HG03095 (cell line): ENCODE measurements around the gene HAL.

Experiments used
- ATAC-seq: cut with Tn5 transposase; IDR thresholded peaks from one replicate; pipeline ENCODE4 v1.9.1; 2021; ENCODE audit warnings: moderate library complexity; ENCODE audit not compliant: unreplicated experiment

The HAL gene

DNA sequence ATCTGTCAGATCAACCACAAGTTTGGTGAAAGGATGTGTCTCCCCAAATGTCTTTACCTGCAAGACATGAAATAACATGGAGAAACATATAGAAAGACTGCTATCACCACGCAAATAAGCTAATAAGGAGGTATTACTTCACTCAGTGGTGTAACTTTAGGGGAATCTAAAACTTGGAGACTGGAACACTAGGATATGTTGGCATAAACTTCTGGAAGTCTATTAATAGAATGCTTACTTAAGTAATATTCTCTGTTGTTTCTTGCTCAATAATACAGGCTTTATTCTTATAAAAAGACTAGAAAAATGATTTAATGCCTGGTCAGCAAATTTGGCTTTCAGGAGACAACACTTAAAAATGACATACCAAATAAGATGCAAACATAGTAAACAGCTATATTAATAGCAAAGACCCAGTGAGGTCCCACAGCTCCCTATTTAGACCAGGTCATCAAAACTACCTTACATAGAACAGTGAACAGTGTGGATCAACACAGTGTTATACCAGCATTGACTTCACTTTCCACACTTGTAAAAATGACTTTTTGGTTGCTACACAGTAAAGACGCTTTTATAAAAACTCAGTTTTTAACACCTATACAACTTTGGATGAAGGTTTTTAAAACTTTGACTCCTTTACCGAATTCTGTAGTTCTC lies 18.9 kb upstream of the HAL start:
- no peak for ATAC-seq

DNA sequence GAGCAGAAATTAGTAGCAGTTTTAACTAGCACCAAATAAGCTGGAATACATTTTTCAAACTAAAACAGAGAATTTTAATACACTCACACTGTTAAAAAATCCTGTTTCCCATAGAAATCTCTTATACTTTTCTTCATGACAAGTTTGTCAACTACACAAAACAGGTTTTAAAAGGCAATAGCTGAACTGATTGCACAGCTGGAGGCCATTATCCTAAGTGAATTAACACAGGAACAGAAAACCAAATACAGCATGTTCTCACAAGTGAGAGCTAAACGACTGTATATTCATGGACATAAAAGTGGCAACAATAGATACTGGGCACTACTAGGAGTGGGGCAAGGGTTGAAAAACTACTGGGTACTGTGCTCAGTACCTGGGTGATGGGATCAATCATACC lies 11.6 kb upstream of the HAL start:
- ATAC-seq, result no peak

DNA sequence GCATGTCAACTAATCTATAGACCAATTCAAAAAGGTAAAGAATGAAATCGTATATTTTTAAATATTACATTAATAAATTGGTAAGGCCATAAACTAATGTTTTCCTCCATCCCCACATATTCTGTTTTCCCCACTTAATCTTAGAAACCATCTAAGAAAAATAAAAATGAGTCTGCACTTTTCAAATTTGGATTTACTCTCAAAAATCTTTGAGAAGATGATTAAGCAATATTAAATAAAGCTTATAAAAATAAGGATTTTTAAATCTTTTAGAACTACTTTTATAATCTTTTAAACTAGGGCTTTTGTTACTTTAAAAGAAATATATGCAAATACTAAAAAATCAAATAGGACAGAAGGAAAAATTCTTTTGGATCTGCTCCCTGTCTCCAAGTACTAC lies 10.6 kb upstream of the HAL start:
- no peak for ATAC-seq

DNA sequence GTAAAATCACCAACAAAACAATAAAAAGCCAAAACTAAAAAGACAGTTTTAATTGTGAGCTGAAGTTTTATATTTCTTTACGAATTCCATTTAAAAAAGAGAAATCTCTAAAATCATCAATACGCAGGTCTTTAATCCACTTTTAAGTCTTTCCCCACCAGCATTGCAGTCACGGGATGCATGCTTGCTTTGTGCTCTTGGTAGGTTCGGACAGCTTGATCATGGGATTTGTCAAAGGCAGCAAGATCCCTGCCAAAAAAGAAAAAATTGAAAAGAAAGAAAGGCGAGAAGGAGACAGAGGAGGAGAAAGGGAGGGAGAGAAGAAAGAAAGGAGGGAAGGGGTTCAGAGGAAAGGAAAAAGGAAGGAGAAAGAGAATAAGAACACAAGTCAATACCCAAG lies 4.7 kb upstream of the HAL start:
- no peak for ATAC-seq

DNA sequence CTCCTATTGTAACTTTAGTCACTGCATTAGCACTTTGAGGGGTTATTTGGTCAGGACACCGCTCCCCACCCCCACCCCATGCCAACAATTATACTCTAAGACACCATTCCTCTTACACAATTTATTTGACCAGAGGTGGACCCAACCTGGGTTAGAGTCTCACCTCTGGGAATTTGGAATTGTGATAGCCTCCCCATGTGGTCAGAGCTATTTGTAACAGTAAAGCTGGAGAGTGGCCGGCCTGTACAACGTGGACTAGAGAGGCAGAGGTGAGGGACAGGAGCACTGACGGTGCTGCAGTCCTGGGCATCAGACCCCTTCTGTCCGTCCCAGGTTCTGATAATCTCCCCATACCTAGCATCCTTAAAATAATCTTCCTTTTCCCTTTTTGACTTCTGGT lies 3.3 kb upstream of the HAL start:
- ATAC-seq, result no peak

DNA sequence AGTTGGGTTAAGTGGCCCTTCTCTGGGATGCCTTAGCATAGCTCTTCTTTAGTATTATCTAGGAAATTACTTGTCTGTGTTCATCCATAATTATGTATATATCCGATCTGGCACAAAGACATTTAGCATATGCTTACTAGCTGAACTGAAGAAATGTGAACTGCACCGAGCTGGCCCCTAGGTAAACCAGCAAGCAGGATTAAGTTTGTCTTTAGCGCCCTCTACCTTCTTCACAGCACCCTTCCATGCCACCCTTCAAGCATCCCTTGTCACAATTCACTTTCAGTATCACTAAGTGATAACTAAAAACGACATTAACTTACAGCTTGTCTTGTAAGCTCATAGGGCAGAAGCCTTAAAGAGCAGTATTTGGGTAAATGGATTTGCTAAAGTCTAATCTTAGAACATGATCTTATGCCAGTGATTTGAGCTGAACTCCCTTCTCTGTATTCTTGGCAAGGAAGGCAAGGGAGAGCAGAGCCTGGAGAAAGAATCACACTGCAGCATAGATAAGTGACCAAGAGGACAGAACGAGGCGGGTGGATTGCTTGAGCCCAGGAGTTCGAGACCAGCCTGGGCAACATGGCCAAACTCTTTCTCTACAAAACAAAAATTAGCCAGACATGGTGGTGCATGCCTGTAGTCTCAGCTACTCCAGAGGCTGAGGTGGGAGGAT lies 2.6 kb upstream of the HAL start:
- ATAC-seq, result peak; percentile 94

DNA sequence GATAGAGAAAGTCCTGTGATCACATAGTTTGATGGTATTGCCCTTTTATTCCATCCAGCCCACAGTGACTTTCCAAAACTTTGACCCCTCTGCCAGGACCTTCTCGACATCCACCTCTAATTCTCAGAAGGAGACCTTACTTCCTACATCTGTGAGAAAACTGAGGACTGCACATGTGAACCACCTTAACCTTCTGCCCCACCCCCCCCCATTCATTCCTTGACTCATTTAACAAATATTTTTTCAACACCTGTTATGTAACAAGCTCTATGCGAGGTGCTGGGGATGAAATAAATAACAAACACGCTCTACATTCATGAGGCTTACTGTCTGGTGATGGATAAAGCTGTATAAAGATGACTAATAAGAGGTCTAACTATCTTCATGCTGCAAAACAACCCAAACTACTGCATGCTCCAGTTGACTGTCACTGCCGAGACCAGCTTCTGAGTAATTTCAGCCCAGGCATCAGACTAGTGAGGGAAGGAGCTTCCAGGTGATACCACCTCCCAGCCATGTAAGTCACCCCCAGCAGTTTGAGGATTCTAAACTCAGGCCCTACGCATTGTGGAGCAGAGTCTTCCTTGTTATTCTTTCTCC lies 1.9 kb upstream of the HAL start:
- no peak for ATAC-seq

DNA sequence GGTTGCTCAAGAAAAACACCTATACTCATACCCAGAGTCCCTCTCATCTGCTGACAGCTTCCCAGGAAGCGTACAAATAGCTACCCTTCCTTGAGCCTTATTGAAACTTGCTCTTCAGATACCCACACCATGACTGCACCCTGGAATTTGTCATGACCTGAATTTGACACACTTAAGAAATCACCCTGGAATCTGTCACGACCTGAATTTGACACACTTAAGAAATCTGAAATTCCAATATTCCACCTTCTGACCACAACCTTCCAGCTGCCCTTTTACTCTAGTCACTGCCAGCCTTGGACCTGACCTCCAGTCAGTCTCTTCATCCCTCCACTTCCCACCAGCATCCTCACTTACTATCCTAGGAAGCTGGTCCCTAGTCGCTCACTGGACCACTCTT lies 1.1 kb upstream of the HAL start:
- ATAC-seq, result no peak

DNA sequence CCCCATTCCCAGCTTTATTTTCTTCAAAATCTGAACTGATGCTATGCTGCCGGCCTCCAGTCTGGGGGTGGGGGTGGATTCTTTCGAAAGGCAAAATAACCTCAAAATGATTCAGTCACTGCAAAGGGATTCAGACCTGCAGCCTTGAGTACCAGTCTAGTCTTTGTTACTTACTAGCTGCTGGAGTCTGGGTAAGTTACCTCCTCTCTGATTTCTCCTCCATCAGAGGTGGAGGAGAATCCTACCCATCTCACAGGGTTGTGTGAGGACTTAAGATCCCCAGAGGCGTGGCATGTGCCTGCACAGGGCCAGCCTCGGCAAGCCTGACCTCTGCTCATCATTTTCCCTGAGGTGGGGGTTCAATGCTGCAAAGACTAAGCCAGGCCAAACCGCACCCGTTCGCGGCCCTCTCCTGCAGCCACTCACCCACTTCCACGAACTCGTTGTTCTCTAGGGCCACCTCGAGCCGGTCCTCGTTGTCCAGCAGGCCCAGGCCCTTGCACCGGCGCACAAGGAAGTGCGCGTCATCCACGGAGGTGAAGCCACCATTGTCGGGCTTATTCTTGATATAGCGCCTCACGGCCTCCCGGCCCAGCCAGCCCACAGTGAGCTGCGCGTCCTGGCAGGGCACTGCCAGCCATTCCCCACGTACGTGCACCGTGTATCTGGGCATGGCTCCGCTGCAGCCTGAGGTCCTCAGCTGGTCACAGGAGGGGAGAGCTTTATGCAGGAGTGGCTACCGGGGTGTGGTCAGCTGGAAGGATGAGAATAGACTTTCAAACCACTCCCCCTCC lies 709 bp downstream of the HAL start:
- no peak for ATAC-seq

DNA sequence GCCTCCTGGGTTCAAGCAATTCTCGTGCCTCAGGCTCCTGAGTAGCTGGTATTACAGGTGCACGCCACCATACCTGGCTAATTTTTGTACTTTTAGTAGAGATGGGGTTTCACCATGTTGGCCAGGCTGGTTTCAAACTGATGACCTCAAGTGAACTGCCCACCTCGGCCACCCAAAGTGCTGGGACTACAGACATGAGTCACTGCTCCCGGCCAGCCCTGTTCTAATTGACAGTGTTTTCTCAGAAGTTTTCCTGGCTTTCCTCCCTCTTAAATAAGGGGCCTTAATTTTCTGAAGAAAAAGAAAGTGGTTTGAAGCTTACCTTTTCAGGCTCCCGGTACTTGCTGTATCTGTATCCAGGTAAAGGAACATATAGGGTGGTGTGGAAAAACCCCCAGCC lies 1.7 kb downstream of the HAL start:
- ATAC-seq, result no peak

DNA sequence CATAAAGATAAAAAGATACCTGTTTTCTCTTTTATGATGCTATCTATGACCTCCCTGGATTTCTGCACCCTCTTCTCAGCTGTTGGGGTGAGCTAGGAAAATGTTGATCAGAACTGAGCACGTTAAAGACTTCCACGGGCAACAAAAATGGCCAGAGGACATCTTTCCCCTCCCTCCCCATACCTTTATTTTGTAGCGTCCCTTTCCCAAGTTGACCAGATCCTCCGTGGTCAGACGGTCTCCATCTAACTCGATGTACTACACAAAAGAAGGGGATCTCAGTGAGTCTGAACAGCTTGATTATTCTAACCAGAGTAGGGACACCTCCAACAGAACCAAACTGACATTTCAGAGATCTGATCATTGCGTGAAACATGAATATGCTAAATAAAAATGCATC lies 2.2 kb downstream of the HAL start:
- no peak for ATAC-seq

DNA sequence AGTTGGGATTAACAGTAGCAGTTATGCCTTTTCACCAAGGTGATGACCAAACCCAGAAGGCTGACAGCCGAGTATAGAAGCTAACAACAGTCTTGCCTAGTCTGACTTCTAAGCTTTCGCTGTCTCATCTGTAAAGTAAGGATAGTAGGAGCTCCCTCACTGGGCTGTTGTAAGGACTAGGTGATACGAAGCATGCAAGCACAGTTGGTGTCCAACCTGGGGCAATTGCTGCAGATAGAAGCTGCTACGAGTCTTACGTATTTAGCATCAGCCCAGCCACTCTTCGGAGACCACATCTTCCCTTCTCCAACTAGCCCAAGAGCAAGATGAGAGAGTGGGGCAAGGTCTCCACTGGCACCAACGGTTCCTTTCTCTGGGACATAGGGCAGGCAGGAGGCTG lies 6.0 kb downstream of the HAL start:
- no peak for ATAC-seq

DNA sequence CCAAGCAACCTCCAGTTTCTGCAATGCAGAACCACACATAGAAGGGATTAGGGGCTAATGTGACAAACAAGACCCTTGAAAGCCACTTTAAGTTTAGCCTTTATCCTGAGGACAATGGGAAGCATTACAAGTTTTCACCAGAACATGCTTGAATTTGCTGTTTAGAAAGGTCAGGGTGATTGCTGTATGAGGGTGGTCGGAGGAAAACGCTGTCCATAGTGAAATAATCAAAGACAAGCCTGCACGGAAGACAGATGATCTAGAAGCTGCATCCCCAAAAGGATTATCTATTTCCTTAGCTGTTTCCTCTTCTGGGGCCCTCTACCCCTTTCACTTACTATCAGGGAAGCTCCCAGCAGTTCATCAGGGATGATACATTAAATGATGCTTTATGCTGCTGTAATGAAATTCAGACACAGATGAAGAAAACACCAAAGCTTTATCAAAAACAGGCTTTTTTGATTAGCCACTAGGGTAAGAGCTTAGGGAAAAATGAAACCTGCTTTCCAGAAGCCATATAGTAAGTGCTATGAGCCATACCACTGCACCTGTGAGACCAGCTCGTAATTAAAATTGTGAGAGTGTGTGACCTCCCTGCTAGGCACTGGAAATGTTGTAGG lies 6.5 kb downstream of the HAL start:
- ATAC-seq, result no peak

DNA sequence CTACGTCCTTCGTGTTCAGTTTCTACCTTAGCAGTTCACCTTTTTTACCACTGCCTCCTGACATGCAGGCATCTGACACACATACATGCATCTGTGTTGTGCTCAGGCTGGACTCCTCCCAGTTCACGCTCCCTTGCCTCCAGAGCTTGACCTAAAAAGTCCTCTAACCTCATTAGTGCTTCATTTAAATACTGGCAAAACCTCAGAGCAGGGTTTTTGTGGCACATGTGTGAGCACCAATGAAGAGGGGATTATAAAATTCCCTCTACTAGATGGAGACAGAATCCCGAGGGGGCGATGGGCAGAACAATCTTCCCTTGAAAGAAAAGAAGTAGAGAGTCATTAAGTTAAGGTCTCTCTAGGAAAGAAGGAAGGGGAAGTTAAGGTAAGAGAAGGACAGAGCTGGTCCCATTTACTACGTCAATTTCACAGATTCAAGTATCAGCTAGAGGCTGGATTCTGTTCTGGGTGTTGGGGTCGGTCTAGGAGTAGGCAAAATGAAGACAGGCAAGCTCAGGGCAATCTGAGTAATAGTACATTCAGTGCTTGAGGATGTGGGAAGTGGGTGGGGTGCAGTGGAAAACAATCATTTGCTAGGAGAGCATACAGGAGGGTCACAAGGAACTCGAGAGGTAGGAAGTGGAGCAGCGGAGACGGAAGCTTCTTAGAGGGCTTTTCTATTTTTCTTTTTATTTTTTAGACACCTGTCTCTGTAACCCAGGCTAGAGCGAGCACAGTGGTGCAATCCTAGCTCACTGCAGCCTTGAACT lies 7.5 kb downstream of the HAL start:
- ATAC-seq, result no peak

DNA sequence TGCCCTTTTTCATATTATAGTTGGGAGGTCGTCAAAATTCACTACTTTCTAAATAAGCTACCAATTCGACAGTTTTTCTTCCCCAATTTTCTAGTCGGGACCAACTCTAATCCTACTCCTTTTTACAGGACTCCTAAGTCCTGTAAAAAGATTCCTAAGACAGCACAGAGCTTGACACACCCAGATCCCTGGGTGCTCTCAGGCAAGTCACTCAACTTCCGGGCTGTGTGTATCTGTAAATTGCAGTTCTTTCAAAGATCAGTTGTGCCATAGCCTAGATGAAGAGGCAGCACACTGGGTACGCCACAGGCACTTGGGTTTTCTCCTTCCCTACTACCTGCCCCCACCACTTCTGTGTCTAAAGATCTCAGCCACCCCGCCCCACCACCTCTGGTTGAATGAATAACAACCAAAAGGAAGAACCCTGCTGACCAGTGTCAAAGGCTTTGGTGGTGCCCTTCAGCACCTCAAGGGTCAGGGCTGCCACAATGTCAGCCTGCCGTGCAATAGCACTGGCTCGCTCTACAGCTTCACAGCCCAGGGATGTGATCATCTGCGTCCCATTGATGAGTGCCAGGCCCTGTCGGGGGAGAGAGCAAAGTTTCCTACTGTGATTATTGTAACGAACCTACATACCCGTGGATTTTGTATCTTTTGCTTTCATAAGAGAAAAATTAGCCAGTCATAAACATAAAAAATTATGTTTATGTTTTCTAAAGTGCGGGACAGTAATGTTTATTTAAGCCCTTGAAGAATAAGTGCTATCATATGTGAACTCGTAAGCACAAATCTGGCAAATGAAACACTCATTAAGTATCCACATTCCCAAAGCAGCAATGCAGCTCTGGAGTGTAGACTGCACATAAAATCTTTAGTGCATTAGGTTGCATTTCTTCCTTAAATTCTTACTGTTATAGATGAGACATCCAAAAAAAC lies 9.2 kb downstream of the HAL start:
- no peak for ATAC-seq

DNA sequence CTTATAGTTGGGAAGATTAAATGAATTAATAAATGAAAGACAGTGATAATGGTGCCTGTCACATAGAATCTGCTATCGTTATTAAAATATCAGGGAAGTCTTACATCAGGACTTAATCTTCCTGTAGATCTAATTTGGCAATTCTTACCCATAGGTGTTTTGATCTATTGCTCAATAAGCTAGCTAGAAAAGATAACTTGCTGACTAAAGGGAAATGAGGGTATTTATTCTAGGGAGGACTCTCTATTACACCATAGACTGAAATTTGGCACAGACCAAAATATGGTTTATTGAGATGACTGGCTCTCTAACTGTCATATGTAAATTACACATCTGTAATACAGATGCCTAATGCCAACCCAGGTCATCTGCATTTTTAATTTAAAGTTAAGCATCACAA lies 11.5 kb downstream of the HAL start:
- ATAC-seq, result no peak

DNA sequence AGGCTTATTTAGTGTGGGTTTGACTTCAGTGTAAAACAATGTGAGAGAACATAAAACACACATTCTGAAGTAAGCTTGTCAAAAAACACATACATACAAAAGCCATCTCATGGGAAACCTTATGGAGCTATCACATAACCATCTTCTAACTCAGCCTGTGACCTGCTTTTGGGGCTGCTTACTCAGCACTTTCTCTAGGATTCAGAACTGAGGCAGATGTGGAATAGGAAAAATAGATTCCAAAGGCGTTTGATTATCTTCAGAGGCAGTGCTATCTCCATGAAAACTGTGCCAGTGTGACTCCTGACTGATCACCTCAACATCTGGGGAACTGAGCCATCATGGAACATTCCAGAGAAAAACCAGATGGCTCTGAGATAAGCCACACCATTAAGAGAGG lies 13.5 kb downstream of the HAL start:
- no peak for ATAC-seq

DNA sequence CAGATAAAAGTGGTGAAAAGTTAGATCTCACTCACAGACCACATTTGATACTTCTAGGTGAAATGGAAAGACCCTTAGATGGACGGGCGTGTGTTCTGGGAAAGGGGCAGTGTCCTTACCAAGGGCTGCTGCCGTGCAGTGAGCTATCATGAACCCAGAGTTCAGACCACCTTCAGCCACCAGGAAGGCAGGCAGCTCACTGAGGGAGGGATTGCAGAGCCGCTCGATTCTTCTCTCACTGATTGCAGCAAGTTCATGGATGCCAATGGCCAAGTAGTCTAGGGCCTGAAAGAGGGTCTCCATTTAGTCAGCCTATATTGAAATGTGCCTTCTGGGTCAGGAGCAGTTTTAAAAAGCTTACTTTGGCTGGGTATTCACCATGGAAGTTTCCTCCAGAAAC lies 15.7 kb downstream of the HAL start:
- no peak for ATAC-seq

DNA sequence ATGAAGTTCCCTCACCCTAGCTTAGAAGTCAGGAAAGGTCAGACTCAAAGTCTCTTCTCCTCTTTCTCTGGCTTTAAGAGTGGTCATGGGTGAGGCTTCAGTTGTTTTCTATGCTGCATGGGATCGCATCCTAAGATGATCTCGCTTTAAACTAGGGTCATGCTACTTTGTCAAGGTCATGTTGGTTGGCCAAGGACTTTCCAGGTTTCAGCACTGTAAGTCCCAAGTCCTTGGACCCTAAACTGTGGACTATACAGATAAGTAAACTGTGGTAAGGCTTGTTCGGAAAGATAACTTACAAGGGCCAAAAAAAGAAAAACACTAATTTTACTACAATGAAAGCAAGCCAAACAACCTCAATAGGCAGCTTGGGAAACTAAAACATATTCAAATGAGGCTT lies 17.4 kb downstream of the HAL start:
- ATAC-seq, result no peak

DNA sequence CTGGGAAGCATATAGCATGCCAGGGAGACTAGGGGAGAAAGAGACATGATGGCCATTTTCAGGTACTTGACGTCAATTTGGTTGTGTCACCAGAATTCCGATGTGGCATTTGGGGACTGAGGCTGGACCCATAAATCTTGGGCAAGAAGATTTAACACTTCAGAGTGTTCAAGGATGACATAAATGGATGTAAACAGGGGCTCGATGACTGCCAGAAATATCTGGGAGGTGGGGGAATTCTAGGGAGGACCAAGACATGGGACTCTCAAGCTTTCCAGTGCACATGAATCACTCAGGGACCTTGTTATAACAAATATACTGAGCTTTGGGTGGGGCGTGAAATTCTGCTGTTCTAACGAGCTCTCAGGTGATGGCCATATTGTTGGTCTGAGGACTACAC lies 17.8 kb downstream of the HAL start:
- ATAC-seq, result no peak
